BLaER1 (cell line): ENCODE data around the gene PRICKLE3.
"Not testable (repeated sequence)": the region's sequence is repeated elsewhere in the genome, so short reads cannot be mapped to it uniquely, and the experiment has no call there.

Experiments
- H3K27ac ChIP-seq: shearing (Covaris generic); formaldehyde crosslinking; 2 replicates; pipeline ENCODE4 v1.8.1; 2022
- H3K27me3 ChIP-seq: shearing (Covaris generic); formaldehyde crosslinking; 2 replicates; pipeline ENCODE4 v1.8.1; 2022
- H3K36me3 ChIP-seq: shearing (Covaris generic); formaldehyde crosslinking; 2 replicates; pipeline ENCODE4 v1.8.1; 2022
- H3K4me1 ChIP-seq: shearing (Covaris generic); formaldehyde crosslinking; 2 replicates; pipeline ENCODE4 v1.8.1; 2022
- H3K4me2 ChIP-seq: shearing (Covaris generic); formaldehyde crosslinking; 2 replicates; pipeline ENCODE4 v1.8.1; 2022
- H3K4me3 ChIP-seq: shearing (Covaris generic); formaldehyde crosslinking; 2 replicates; pipeline ENCODE4 v1.8.1; 2022
- H3K9ac ChIP-seq: shearing (Covaris generic); formaldehyde crosslinking; 2 replicates; pipeline ENCODE4 v1.8.1; 2022
- H3K9me3 ChIP-seq: shearing (Covaris generic); formaldehyde crosslinking; 2 replicates; pipeline ENCODE4 v1.8.1; 2022
- H4K20me1 ChIP-seq: shearing (Covaris generic); formaldehyde crosslinking; 2 replicates; pipeline ENCODE4 v1.8.1; 2022
- Cebpa-rat ChIP-seq: shearing (Covaris generic); IDR thresholded peaks from 2 replicates; pipeline ENCODE4 v1.8.1; 2022

PRICKLE3 gene

DNA sequence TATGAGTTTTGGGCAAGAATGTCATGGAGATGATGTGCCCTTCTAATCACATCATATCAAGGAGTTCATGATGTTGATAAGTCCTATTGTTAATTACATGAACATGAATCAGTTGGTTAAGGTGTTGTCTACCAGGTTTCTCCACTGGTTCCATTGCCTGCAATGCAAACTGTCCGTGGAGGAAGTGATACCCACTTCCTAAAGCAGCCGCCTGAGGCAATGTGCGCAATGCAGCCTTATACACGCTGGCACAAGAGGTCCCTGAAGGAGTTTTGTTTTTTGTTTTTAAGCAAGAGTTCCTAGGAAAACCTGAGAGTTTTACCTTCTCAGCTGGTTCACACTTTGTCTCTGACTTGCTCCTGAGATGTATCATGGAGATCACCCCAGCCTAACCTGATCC is 56.7 kb downstream of the PRICKLE3 start:
- H3K4me3 ChIP-seq, result no peak overlapping the region
- no peak overlapping the region for H3K4me2 ChIP-seq
- no peaks in the 10 kb centered on the region for H3K27me3 ChIP-seq
- H3K36me3 ChIP-seq, result no peaks in the 10 kb centered on the region
- H3K9ac ChIP-seq, result no peak overlapping the region
- no peaks in the 10 kb centered on the region for H4K20me1 ChIP-seq
- 0 out of 2 replicates have a peak, but pooled peaks cover 3% of the 10 kb centered on the region for H3K9me3 ChIP-seq
- TF ChIP-seq Cebpa-rat, result no peak
- no peak overlapping the region for H3K27ac ChIP-seq
- H3K4me1 ChIP-seq, result no peaks in the 10 kb centered on the region

DNA sequence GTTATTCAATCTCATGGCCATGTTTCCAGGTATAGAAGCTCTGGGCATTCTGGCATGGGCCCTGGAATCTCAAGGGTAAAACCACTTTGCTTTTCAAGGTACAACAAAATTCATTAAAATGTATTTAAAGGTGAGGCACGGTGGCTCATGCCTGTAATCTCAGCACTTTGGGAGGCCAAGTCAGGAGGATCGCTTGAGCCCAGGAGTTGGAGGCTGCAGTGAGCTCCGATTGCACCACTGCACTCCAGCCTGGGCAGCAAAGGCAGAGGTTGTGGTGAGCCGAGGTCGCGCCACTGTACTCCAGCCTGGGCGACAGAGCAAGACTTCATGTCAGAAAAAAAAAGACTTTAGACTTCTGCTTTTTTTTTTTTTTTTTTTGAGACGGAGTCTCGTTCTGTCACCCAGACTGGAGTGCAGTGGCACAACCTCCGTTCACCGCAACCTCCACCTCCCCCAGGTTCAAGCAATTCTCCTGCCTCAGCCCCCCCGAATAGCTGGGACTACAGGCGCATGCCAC is 58.4 kb downstream of the PRICKLE3 start:
- H3K27me3 ChIP-seq, H3K9me3 ChIP-seq, H3K4me1 ChIP-seq, H4K20me1 ChIP-seq, H3K9ac ChIP-seq, H3K4me3 ChIP-seq, H3K4me2 ChIP-seq, H3K27ac ChIP-seq, H3K36me3 ChIP-seq: not testable (repeated sequence)
